Measurements from ENCODE around the gene S100B.

Gene S100B

GRCh38 chr21:46626975-46627501 lies 22.2 kb upstream of the S100B start:
- peak; percentile 87 to 92 (median 88) for DNase-seq

GRCh38 chr21:46626536-46626935 lies 21.7 kb upstream of the S100B start:
- no peak for DNase-seq

DNA sequence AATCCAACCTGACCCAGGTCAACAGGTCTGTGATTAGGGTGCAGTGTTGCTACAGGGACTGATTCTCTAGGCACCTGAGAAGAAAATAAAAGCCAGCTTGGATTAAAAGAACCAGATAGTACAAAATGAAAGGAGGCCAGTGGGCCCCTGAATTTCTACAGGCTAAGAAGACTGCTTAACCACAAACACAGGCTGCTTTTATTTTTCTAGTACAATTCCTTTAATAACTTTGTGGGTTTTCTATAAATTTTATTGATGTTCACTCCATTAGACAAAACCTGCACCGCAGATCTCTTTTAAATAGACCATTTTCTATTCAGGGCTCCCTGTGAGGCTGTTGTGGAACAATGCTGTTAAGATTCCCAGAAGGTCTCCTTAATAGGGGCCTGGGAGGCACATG lies 20.9 kb upstream of the S100B start:
- no peak for DNase-seq

- DNase-seq = no peak
Observed at GRCh38 chr21:46624050-46624449, 19.2 kb upstream of the S100B start.

- peak; percentile 70 to 82 (median 72) for DNase-seq
Observed at GRCh38 chr21:46622226-46622625, 17.3 kb upstream of the S100B start.

DNA sequence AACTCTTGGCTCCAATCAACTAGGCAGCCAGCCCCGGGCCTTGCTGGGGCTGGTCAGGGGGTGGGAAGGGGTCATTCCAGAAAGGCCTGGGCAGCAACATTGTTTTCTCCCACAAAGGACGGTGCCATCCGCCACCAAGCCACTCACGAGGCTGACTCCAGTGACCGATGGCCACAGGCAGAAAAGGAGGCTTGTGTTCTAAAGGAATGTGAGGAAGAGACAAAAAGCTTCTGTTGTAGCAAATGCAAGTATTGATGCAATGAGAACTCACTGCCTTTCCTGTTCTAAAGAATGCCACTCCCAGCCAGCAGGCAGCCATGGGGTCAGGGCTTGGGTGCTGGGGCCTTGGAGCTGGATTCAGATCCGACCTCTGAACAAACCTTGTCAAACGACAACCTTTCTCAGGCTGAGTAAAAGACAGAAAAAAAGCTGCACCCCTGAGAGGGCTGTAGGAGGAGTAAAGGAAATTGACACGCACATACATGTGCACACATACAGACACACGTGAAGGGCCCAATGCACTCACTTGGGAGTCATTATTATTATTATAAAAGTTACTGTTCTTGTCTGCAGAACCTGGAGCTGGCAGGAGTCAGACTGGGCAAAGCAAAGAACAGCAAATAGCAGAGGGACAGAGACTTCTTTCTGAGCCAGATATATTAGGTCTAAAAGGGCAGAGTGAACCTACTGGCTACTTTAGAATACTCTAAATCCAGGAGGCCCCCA lies 16.7 kb upstream of the S100B start:
- no peak for DNase-seq

DNA sequence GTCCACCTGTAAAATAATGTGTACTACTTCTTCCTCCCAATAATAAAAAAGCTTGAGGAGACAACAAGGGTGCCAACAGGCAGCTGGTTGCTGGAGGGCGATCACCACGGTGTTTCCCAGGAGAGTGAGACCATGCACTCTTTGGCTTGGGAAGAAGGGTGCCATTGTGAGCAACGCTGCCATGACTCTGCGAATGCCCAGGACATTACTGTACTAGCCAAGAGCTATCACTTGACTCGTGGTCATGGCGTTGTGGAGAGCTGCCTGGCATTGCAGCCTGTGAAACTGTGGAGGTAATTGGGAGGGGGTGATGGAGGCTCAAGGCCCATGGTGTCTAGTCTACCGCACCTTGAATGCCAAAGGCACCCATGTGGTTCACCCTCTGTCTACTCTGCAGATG lies 16.0 kb upstream of the S100B start:
- no peak for DNase-seq

DNA sequence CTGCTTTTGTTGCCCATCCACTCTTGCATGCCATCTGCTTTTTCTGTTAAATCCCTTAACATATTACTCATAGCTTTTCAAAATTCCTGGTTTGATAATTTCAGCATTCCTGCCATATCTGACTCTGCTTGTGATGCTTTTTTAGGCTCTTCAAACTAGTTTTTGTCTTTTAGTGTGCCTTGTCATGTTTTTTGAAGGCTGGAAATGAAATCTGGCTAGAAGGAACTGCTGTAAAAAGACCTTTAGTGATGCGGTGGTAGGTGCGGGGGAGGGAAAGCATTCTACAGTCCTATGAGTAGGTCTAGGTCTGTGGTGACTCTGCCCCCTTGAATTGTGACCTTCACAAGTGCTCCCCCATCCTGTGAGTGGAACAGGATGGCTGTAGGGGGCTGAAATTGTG lies 15.0 kb upstream of the S100B start:
- DNase-seq = no peak

DNA sequence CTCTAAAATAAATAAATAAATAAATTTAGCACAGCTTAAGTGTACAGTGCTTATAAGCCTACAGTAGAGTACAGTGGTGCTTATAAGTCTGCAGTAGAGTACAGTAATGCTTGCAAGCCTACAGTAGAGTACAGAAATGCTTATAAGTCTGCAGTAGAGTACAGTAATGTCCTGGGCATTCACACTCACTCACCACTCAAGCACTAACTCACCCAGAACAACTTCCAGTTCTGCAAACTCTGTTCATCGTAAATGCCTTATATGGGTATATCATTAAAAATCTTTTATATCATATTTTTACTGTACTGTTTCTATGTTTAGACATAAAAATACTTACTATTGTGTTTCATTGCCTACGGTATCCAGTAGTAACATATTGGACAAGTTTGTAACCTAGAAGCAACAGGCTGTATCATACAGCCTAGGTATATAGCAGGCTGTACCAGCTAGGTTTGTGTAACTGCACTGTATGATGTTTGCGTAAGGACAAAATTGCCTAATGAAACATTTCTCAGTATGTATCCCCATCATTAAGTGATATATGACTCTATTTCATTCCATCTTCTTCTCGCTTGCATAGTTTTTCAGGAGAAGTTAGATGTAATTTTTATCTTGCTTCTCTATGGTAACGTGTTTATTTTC lies 14.0 kb upstream of the S100B start:
- DNase-seq = peak in 1 of 3 donors; percentile 19

DNA sequence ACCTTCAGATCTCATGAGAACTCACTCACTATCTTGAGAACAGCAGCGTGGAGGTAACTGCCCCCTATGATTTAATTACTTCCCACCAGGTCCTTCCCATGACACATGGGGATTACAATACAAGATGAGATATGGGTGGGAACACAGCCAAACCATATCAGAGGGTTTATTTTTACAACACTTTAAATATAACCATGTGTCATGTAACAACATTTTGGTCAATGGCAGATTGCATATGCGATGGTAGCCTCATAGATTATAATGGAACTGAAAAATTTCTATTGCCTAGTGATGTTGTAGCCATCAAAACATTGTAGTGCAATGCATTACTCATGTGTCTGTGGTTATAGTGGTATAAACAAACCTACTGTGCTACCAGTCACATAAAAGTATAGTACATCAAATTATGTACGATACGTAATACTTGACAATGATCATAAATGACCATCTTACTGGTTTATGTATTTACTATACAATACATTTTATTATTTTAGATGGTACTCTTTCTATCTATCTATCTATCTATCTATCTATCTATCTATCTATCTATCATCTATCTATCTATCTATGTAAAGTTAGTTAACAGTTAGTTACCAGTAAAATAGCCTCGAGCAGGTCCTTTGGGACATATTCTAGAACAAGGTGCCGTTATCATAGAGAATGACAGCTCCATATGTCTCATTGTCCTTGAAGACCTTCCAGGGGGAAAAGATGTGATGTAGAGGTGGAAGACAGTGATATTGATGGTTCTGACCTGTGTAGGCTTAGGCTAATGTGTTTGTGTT lies 12.6 kb upstream of the S100B start:
- DNase-seq = peak in 2 of 3 donors; percentile 20 to 22

- no peak for DNase-seq
Observed at GRCh38 chr21:46616656-46617055, 11.8 kb upstream of the S100B start.

GRCh38 chr21:46616050-46616449 lies 11.2 kb upstream of the S100B start:
- DNase-seq = no peak

DNA sequence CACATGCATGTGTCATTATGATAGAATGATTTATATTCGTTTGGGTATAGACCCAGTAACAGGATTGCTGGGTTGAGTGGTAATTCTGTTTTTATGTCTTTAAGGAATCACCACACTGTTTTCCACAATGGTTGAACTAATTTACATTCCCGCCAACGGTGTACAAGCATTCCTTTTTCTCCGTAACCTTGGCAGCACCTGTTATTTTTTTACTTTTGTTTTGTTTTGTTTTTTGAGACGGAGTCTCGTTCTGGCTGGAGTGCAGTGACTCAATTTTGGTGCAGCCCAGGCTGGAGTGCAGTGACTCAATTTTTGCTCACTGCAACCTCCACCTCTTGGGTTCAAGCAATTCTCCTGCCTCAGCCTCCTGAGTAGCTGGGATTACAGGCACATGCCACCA lies 8.5 kb upstream of the S100B start:
- no peak for DNase-seq

GRCh38 chr21:46610018-46610701 lies 5.3 kb upstream of the S100B start:
- DNase-seq = no peak

DNA sequence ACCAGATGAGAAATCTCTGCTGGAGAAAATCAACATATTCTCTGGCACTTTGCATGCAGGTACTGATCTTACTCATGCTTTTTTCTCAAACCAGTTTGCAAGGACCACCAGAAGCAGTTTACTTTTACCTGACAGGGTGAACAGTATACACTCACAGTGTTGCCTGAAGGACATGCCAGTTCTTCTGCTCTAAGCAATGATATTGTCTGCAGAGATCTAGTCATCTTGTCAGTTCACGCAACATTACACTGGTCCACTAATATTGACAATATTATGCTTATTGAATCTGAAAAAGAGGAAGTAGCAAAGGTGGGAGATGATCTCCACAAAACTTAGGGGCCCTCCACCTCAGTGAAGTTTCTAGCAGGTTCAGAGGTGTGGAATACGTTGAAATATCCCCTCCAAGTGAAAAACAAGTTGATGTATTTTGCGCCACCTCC lies 3.8 kb upstream of the S100B start:
- DNase-seq = no peak

DNA sequence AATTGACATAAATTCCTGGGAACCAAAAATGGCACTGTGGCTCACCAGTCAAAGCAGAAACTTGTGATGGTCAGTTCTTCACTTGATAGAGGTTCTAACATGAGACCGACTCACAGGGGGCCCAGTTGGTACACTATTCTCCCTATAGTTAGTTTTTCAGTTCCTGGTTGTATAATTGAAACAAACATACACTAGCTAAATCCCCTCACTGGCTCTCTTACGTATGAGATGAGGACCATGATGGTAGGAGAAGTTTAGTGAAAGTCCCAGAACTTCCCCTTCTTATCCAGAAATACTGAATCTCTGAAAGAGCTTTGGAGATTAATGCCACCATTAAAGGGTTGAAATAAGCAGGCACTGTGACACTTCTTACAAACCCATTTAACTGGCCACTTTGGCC lies 2.8 kb upstream of the S100B start:
- peak; percentile 64 to 74 (median 68) for DNase-seq

DNA sequence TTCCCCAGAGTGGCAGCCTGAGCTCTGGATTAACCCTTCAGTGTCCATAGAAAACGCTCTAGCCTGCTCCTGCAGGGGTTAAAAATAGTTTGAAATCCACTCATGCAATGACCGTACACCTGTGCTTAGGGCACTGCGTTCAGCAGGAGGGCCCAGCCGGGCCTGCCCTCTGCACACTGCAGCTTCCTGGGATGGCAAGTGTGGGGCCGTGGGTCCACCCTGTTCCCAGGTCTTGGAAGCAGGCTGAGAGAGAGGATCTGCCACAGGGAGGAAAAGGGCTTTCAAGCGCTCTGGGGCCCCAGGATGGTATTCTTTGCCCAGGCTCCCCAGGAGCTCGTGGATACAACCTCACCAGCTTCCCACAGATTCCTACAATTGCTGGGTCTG lies 1.5 kb upstream of the S100B start:
- no peak for DNase-seq

DNA sequence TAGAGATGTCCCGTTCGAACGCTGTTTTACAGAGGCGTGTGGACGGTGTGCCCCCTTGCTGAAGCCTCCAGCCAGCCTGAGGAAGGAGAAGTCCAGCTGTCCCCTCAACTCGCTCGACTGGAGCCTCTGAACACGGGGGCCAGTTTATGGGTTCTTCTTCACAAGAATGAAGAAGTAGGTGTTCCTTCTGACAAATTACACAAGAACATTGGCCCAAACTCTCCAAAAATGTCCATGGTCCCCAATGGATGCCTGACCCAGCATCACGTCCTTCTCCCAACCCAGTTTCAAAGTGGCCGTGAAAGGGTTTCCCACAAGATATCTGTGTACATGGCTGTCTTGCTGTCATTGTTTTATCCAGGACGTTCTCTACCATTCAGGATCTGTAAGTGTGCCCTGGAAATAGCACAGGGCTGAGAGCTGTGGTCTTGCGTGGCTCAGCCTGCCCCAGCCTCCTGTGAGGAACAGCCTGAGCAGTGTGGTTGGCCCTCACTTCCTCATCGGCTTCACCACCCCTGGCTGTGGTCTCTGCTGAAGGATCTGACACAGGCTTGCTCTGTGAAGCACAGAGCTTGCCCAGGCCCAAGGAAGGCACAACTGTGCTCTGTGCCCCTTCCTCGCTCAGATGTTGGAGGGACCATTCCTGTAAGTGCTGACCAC lies 1.0 kb upstream of the S100B start:
- DNase-seq = peak; percentile 78 to 83 (median 82)

- DNase-seq = no peak
Observed at GRCh38 chr21:46604329-46604974, 430 bp downstream of the S100B start.

DNA sequence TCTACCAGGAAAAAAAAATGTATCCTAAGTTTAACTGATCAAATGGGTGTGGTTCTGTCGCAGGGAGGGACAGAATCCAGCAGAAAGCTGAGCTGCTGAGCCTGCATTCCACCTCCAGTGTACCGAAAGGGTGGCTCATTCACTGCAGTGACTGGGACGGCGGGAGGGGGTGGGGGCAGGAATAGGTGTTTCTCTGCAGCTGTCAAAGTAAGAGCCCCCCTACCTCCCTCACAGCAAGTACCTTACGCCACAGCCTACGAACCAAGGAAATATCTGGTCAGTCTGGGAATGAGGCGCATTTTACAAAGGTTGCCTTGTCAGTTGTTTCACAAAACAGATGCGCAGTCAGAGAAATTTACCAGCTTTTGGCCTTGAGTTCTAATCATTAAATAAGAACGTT lies 1.7 kb downstream of the S100B start:
- no peak for DNase-seq

DNA sequence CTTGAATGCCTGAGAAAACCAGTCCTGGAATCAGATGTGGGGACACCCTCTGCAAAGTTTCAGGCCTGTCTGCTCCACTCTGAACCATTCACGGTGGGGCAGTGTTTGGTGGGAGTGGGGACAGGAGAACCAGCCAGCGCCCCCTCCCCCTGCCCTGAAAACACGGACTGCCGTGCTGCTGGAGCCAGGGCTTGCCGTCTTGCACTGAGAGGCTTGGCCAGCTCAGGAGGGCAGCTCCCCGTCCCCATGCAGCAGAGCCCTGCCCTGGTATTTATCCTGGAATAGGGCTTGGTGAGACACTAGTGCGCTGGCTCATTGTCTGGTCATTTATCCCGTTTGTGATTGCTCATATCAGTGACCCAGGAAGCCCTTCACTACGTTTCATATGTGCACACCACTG lies 3.9 kb downstream of the S100B start:
- DNase-seq = no peak

DNA sequence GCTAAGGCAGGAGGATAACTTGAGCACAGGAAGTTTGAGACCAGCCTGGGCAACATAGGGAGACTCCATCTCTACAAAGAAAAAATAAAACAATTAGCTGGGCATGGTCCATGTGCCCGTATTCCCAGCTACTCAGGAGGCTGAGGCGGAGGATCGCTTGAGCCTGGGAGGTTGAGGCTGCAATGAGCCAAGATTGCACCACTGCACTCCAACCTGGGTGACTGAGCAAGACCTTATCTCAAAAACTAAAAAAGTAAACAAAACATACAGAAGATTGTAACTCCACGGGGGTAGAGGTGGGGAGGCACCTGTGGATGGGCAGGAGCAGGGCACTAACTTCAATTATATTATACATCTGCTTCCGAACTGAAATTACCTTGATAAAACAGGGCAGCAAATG lies 4.6 kb downstream of the S100B start:
- no peak for DNase-seq

All from suppressor macrophage treated with lipopolysaccharide for 1 hour (primary cell).